Erythroblast (primary cell): ENCODE data around the gene ABCA12.

ENCODE experiments used
- GATA1 ChIP-seq: IDR thresholded peaks from 2 replicates; pipeline ENCODE4 v1.6.1; 2011; ENCODE audit warnings: low read depth, mild to moderate bottlenecking, control low read depth, low read length, moderate library complexity
- POLR2A ChIP-seq: IDR thresholded peaks from 2 replicates; pipeline ENCODE4 v1.6.1; 2011; ENCODE audit warnings: mild to moderate bottlenecking, low read length

- no peak for TF ChIP-seq POLR2A
- no peak for TF ChIP-seq GATA1
Observed at GRCh38 chr2:215034154-215034553, 104.3 kb downstream of the ABCA12 start.
